HepG2 (cell line): ENCODE results near the gene HRCT1. TPM values are rescaled to one million over a fixed set of nuclear protein-coding genes. Genes with fewer than 3 reads are reported as not detected.

Experiments used
- AHDC1 ChIP-seq: sonication (generic); formaldehyde crosslinking; IDR thresholded peaks from 2 replicates; pipeline ENCODE4 v1.5.1; 2020; ENCODE audit warnings: mild to moderate bottlenecking, missing genetic modification reagents, borderline replicate concordance
- ATF7-NPFF ChIP-seq: sonication (generic); formaldehyde crosslinking; IDR thresholded peaks from 2 replicates; pipeline ENCODE4 v1.8.1; 2023; ENCODE audit warnings: mild to moderate bottlenecking, low read depth, missing genetic modification reagents, moderate library complexity
- EED ChIP-seq: sonication (generic); formaldehyde crosslinking; IDR thresholded peaks from 2 replicates; pipeline ENCODE4 v1.5.0; 2020; ENCODE audit warnings: mild to moderate bottlenecking, missing genetic modification reagents
- HINFP ChIP-seq: sonication (generic); formaldehyde crosslinking; IDR thresholded peaks from 2 replicates; pipeline ENCODE4 v1.4.0; 2020; ENCODE audit warnings: low read depth, mild to moderate bottlenecking, missing genetic modification reagents
- MAF1 ChIP-seq: sonication (generic); formaldehyde crosslinking; IDR thresholded peaks from 2 replicates; pipeline ENCODE4 v1.5.0; 2020; ENCODE audit warnings: missing genetic modification reagents, borderline replicate concordance
- MATR3 ChIP-seq: sonication (generic); formaldehyde crosslinking; IDR thresholded peaks from 2 replicates; pipeline ENCODE4 v1.4.0; 2020; ENCODE audit warnings: missing genetic modification reagents
- NR2F6 ChIP-seq, 2 experiments: IDR thresholded peaks; 2 replicates each; pipeline ENCODE4 v1.6.1; 2016; ENCODE audit warnings: antibody characterized with exemption in 1 of 2, mild to moderate bottlenecking in 1 of 2
- PAXIP1 ChIP-seq: sonication (generic); formaldehyde crosslinking; conservative IDR thresholded peaks from 2 replicates; pipeline ENCODE4 v1.4.0; 2020; ENCODE audit warnings: mild to moderate bottlenecking, missing genetic modification reagents, moderate library complexity
- PCBP1 ChIP-seq: fragments of 200-400 bp; formaldehyde crosslinking; IDR thresholded peaks from 2 replicates; pipeline ENCODE4 v1.6.1; 2017; ENCODE audit warnings: mild to moderate bottlenecking, low read depth, low read length, borderline replicate concordance
- PCBP2 ChIP-seq: fragments of 200-400 bp; formaldehyde crosslinking; optimal IDR thresholded peaks from 2 replicates; pipeline ENCODE3; 2018; ENCODE audit warnings: low read length, low read depth; ENCODE audit not compliant: poor library complexity, severe bottlenecking
- PHF5A ChIP-seq: IDR thresholded peaks from one replicate; pipeline ENCODE4 v1.6.1; 2018; ENCODE audit warnings: low read depth, missing genetic modification reagents; ENCODE audit not compliant: unreplicated experiment
- PRPF4 ChIP-seq: fragments of 200-400 bp; formaldehyde crosslinking; IDR thresholded peaks from 2 replicates; pipeline ENCODE4 v1.6.1; 2016; ENCODE audit warnings: low read length, low read depth; ENCODE audit not compliant: poor library complexity, severe bottlenecking
- TBP ChIP-seq: sonication (generic); formaldehyde crosslinking; IDR thresholded peaks from 2 replicates; pipeline ENCODE4 v1.5.0; 2020; ENCODE audit warnings: missing genetic modification reagents
- TBX3 ChIP-seq: fragments of 450-650 bp; IDR thresholded peaks from 2 replicates; pipeline ENCODE4 v1.6.1; 2017; ENCODE audit warnings: antibody characterized with exemption, mild to moderate bottlenecking, inconsistent platforms, borderline replicate concordance
- ZFY ChIP-seq: sonication (generic); formaldehyde crosslinking; IDR thresholded peaks from 2 replicates; pipeline ENCODE4 v1.4.0; 2020; ENCODE audit warnings: missing genetic modification reagents
- ZNF124 ChIP-seq: sonication (generic); formaldehyde crosslinking; IDR thresholded peaks from 2 replicates; pipeline ENCODE4 v1.4.0; 2020; ENCODE audit warnings: missing genetic modification reagents
- ZNF205 ChIP-seq: IDR thresholded peaks from 2 replicates; pipeline ENCODE4 v1.6.1; 2018; ENCODE audit warnings: missing biosample characterization, missing genetic modification reagents
- ZNF33B ChIP-seq: sonication (generic); formaldehyde crosslinking; IDR thresholded peaks from 2 replicates; pipeline ENCODE4 v1.5.1; 2020; ENCODE audit warnings: mild to moderate bottlenecking, missing genetic modification reagents
- ZNF451 ChIP-seq: sonication (generic); formaldehyde crosslinking; IDR thresholded peaks from 2 replicates; pipeline ENCODE4 v1.5.0; 2020; ENCODE audit warnings: mild to moderate bottlenecking, missing genetic modification reagents
- ZNF788 ChIP-seq: sonication (generic); formaldehyde crosslinking; IDR thresholded peaks from 2 replicates; pipeline ENCODE4 v1.5.0; 2020; ENCODE audit warnings: mild to moderate bottlenecking, missing genetic modification reagents, borderline replicate concordance
- ZNF878 ChIP-seq: sonication (generic); formaldehyde crosslinking; IDR thresholded peaks from 2 replicates; pipeline ENCODE4 v1.8.1; 2023; ENCODE audit warnings: mild to moderate bottlenecking, missing genetic modification reagents, moderate library complexity
- polyA plus RNA-seq, 8 experiments: library from polyadenylated mRNA; depleted of rRNA in 3 of 8; stranded (reverse) in 7 of 8; unstranded in 1 of 8; fragments of >200 nt; fragmentation: Illumina TruSeq in 4 of 8; extraction: Trizol in 4 of 8; gene quantifications; 2 replicates each; pipeline versions ENCODE4 v1.2.1 to v1.2.3, GENCODE V29; 2011 to 2016; ENCODE audit warnings: low read depth in 4 of 8, missing spikeins in 1 of 8, mixed read lengths in 1 of 8; ENCODE audit not compliant: insufficient read depth in 1 of 8
- total RNA-seq, 5 experiments: library from RNA; depleted of rRNA; stranded (reverse); fragments of >200 nt; fragmentation: Illumina TruSeq; extraction: Trizol; gene quantifications; 2 replicates each; pipeline ENCODE4 v1.2.3, GENCODE V29; 2016; ENCODE audit warnings: low read depth in 1 of 5

The HRCT1 gene
- total and polyA plus RNA-seq, 2 of the 13 experiments (the other 11 are each of a cell fraction or from before 2014, with no cell fraction given), result 0.13 TPM; not detected in 1

GRCh38 chr9:35920051-35920620, 14.1 kb downstream of the HRCT1 start (continued):
- peak; percentile 70 for TF ChIP-seq PAXIP1 (CRISPR knock-in tag)
- no peak for TF ChIP-seq TBX3
- TF ChIP-seq ZNF788 (CRISPR knock-in tag), result no peak
- TF ChIP-seq MAF1 (CRISPR knock-in tag), result no peak
- TF ChIP-seq HINFP (CRISPR knock-in tag), result no peak
- TF ChIP-seq ZNF33B (CRISPR knock-in tag), result no peak
- TF ChIP-seq ZNF878 (CRISPR knock-in tag), result no peak
- no peak; the same call in 1 of the 2 replicates for TF ChIP-seq AHDC1 (CRISPR knock-in tag)
- TF ChIP-seq PHF5A (CRISPR knock-in tag), result no peak
- no peak for TF ChIP-seq TBP (CRISPR knock-in tag)
- no peak for TF ChIP-seq ZNF124 (CRISPR knock-in tag)
- TF ChIP-seq ZNF205 (CRISPR knock-in tag), result no peak
- TF ChIP-seq PRPF4, result no peak
- no peak for TF ChIP-seq MATR3
- no peak for TF ChIP-seq ZNF451 (CRISPR knock-in tag)
- TF ChIP-seq EED, result no peak
- TF ChIP-seq NR2F6 (IDR thresholded peaks at IDR 0.05), result no peak
- no peak for TF ChIP-seq NR2F6 (CRISPR knock-in tag; IDR thresholded peaks at IDR 0.05)
- TF ChIP-seq PCBP2, result no peak
- no peak for TF ChIP-seq ZFY
- no peak for TF ChIP-seq PCBP1
- TF ChIP-seq ATF7-NPFF (CRISPR knock-in tag), result no peak
